HepG2 (cell line): ENCODE data around the gene LGALS4. TPM values are rescaled to one million over a fixed set of nuclear protein-coding genes. Genes with fewer than 3 reads are reported as not detected.

Experiments used
- CEBPB ChIP-seq: IDR thresholded peaks from 2 replicates; pipeline ENCODE4 v1.6.1; 2011; ENCODE audit warnings: low read depth, low read length, improper control_type of control experiment, borderline replicate concordance
- MIXL1 ChIP-seq: IDR thresholded peaks from 2 replicates; pipeline ENCODE4 v1.6.1; 2016
- SNAI1 ChIP-seq: sonication (generic); formaldehyde crosslinking; IDR thresholded peaks from 2 replicates; pipeline ENCODE4 v1.5.0; 2020; ENCODE audit warnings: mild to moderate bottlenecking, missing genetic modification reagents, borderline replicate concordance
- SOX13 ChIP-seq, 3 experiments: fragments of 450-650 bp in 1 of 3; sonication (generic) in 1 of 3; formaldehyde crosslinking in 1 of 3; IDR thresholded peaks in 2 of 3; conservative IDR thresholded peaks in 1 of 3; 2 replicates each; pipeline versions ENCODE4 v1.5.0 to v1.6.1; 2016 to 2020; ENCODE audit warnings: antibody characterized with exemption in 1 of 3, mild to moderate bottlenecking in 1 of 3, missing compliant biosample characterization in 1 of 3, missing genetic modification reagents in 1 of 3, moderate library complexity in 1 of 3
- ZNF674 ChIP-seq: sonication (generic); formaldehyde crosslinking; IDR thresholded peaks from 2 replicates; pipeline ENCODE4 v1.5.0; 2020; ENCODE audit warnings: low read depth, mild to moderate bottlenecking, missing genetic modification reagents
- polyA plus RNA-seq, 8 experiments: library from polyadenylated mRNA; depleted of rRNA in 3 of 8; stranded (reverse) in 7 of 8; unstranded in 1 of 8; fragments of >200 nt; fragmentation: Illumina TruSeq in 4 of 8; extraction: Trizol in 4 of 8; gene quantifications; 2 replicates each; pipeline versions ENCODE4 v1.2.1 to v1.2.3, GENCODE V29; 2011 to 2016; ENCODE audit warnings: low read depth in 4 of 8, missing spikeins in 1 of 8, mixed read lengths in 1 of 8; ENCODE audit not compliant: insufficient read depth in 1 of 8
- total RNA-seq, 5 experiments: library from RNA; depleted of rRNA; stranded (reverse); fragments of >200 nt; fragmentation: Illumina TruSeq; extraction: Trizol; gene quantifications; 2 replicates each; pipeline ENCODE4 v1.2.3, GENCODE V29; 2016; ENCODE audit warnings: low read depth in 1 of 5
- TF ChIP-seq, protein P1 (sequence below): sonication (generic); formaldehyde crosslinking; IDR thresholded peaks from 2 replicates; pipeline ENCODE4 v1.5.1; 2020; ENCODE audit warnings: mild to moderate bottlenecking, missing genetic modification reagents, moderate library complexity
- TF ChIP-seq, protein P2 (sequence below): sonication (generic); formaldehyde crosslinking; IDR thresholded peaks from 2 replicates; pipeline ENCODE4 v1.4.0; 2020; ENCODE audit warnings: missing genetic modification reagents
- TF ChIP-seq, protein P3 (sequence below): sonication (generic); formaldehyde crosslinking; IDR thresholded peaks from 2 replicates; pipeline ENCODE4 v1.8.0; 2022; ENCODE audit warnings: low read depth, missing genetic modification reagents
- TF ChIP-seq, protein P4 (sequence below): sonication (generic); formaldehyde crosslinking; IDR thresholded peaks from 2 replicates; pipeline ENCODE4 v1.4.0; 2020; ENCODE audit warnings: missing genetic modification reagents
- TF ChIP-seq, protein P5 (sequence below): IDR thresholded peaks from 2 replicates; pipeline ENCODE4 v1.4.0; 2020; ENCODE audit warnings: mild to moderate bottlenecking, missing genetic modification reagents
- TF ChIP-seq, protein P6 (sequence below): IDR thresholded peaks from 2 replicates; pipeline ENCODE4 v1.6.1; 2018; ENCODE audit warnings: missing genetic modification reagents

Gene LGALS4
- total and polyA plus RNA-seq, 2 of the 13 experiments (the other 11 are each of a cell fraction or from before 2014, with no cell fraction given), result 0.24 to 0.71 TPM

DNA sequence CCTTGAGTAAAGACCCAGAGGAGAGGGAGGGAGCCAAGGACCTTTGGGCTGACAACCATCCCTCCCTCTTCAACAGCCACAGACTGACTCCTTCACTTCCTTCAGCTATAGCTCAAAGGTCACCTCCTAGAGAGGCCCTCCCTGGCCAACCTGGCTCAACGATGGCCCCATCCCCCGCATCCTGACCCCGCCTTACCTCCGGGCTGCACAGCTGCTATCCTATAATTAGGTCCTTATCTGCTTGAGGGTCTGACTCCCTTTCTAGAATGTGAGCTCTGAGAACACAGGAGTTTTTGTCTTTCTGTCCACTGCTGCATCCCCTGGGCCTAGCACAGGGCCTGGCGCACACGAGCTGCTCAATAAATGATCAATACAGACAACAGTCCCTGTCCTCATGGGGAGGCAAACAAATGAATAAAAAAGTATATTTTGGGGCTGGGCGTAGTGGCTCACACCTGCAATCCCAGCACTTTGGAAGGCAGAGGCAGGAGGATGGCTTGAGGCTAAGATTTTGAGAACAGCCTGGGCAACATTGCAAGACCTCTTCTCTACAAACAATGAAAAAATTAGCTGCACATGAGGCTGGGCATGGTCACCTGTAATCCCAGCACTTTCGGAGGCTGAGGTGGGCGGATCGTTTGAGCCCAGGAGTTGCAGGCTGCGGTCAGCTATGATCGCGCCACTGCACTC, 6.6 kb upstream of the LGALS4 start (continued):
- TF ChIP-seq, protein P1, sequence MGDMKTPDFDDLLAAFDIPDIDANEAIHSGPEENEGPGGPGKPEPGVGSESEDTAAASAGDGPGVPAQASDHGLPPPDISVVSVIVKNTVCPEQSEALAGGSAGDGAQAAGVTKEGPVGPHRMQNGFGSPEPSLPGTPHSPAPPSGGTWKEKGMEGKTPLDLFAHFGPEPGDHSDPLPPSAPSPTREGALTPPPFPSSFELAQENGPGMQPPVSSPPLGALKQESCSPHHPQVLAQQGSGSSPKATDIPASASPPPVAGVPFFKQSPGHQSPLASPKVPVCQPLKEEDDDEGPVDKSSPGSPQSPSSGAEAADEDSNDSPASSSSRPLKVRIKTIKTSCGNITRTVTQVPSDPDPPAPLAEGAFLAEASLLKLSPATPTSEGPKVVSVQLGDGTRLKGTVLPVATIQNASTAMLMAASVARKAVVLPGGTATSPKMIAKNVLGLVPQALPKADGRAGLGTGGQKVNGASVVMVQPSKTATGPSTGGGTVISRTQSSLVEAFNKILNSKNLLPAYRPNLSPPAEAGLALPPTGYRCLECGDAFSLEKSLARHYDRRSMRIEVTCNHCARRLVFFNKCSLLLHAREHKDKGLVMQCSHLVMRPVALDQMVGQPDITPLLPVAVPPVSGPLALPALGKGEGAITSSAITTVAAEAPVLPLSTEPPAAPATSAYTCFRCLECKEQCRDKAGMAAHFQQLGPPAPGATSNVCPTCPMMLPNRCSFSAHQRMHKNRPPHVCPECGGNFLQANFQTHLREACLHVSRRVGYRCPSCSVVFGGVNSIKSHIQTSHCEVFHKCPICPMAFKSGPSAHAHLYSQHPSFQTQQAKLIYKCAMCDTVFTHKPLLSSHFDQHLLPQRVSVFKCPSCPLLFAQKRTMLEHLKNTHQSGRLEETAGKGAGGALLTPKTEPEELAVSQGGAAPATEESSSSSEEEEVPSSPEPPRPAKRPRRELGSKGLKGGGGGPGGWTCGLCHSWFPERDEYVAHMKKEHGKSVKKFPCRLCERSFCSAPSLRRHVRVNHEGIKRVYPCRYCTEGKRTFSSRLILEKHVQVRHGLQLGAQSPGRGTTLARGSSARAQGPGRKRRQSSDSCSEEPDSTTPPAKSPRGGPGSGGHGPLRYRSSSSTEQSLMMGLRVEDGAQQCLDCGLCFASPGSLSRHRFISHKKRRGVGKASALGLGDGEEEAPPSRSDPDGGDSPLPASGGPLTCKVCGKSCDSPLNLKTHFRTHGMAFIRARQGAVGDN, result peak; percentile 67
- TF ChIP-seq, protein P2, sequence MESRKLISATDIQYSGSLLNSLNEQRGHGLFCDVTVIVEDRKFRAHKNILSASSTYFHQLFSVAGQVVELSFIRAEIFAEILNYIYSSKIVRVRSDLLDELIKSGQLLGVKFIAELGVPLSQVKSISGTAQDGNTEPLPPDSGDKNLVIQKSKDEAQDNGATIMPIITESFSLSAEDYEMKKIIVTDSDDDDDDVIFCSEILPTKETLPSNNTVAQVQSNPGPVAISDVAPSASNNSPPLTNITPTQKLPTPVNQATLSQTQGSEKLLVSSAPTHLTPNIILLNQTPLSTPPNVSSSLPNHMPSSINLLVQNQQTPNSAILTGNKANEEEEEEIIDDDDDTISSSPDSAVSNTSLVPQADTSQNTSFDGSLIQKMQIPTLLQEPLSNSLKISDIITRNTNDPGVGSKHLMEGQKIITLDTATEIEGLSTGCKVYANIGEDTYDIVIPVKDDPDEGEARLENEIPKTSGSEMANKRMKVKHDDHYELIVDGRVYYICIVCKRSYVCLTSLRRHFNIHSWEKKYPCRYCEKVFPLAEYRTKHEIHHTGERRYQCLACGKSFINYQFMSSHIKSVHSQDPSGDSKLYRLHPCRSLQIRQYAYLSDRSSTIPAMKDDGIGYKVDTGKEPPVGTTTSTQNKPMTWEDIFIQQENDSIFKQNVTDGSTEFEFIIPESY (CRISPR knock-in tag), result 0 out of 2 replicates have a peak, but pooled peaks have one; percentile 46
- TF ChIP-seq ZNF674 (CRISPR knock-in tag), result no peak
- peak; percentile 20; the same call in 1 of the 2 replicates for TF ChIP-seq MIXL1 (CRISPR knock-in tag)
- TF ChIP-seq CEBPB, result no peak
- TF ChIP-seq, protein P3, sequence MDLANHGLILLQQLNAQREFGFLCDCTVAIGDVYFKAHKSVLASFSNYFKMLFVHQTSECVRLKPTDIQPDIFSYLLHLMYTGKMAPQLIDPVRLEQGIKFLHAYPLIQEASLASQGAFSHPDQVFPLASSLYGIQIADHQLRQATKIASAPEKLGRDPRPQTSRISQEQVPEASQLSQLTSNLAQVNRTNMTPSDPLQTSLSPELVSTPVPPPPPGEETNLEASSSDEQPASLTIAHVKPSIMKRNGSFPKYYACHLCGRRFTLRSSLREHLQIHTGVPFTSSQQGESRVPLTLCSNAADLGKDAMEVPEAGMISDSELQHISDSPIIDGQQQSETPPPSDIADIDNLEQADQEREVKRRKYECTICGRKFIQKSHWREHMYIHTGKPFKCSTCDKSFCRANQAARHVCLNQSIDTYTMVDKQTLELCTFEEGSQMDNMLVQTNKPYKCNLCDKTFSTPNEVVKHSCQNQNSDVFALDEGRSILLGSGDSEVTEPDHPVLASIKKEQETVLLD (CRISPR knock-in tag), result no peak
- TF ChIP-seq, protein P4, sequence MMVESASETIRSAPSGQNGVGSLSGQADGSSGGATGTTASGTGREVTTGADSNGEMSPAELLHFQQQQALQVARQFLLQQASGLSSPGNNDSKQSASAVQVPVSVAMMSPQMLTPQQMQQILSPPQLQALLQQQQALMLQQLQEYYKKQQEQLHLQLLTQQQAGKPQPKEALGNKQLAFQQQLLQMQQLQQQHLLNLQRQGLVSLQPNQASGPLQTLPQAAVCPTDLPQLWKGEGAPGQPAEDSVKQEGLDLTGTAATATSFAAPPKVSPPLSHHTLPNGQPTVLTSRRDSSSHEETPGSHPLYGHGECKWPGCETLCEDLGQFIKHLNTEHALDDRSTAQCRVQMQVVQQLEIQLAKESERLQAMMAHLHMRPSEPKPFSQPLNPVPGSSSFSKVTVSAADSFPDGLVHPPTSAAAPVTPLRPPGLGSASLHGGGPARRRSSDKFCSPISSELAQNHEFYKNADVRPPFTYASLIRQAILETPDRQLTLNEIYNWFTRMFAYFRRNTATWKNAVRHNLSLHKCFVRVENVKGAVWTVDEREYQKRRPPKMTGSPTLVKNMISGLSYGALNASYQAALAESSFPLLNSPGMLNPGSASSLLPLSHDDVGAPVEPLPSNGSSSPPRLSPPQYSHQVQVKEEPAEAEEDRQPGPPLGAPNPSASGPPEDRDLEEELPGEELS, result 0 out of 2 replicates have a peak, but pooled peaks have one; percentile 43
- TF ChIP-seq SNAI1, result no peak
- TF ChIP-seq, protein P5, sequence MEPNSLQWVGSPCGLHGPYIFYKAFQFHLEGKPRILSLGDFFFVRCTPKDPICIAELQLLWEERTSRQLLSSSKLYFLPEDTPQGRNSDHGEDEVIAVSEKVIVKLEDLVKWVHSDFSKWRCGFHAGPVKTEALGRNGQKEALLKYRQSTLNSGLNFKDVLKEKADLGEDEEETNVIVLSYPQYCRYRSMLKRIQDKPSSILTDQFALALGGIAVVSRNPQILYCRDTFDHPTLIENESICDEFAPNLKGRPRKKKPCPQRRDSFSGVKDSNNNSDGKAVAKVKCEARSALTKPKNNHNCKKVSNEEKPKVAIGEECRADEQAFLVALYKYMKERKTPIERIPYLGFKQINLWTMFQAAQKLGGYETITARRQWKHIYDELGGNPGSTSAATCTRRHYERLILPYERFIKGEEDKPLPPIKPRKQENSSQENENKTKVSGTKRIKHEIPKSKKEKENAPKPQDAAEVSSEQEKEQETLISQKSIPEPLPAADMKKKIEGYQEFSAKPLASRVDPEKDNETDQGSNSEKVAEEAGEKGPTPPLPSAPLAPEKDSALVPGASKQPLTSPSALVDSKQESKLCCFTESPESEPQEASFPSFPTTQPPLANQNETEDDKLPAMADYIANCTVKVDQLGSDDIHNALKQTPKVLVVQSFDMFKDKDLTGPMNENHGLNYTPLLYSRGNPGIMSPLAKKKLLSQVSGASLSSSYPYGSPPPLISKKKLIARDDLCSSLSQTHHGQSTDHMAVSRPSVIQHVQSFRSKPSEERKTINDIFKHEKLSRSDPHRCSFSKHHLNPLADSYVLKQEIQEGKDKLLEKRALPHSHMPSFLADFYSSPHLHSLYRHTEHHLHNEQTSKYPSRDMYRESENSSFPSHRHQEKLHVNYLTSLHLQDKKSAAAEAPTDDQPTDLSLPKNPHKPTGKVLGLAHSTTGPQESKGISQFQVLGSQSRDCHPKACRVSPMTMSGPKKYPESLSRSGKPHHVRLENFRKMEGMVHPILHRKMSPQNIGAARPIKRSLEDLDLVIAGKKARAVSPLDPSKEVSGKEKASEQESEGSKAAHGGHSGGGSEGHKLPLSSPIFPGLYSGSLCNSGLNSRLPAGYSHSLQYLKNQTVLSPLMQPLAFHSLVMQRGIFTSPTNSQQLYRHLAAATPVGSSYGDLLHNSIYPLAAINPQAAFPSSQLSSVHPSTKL (CRISPR knock-in tag), result peak; percentile 57
- TF ChIP-seq SOX13 (IDR thresholded peaks at IDR 0.05), result 0 out of 2 replicates have a peak, but pooled peaks have one; percentile 13
- TF ChIP-seq SOX13 (CRISPR knock-in tag; conservative IDR thresholded peaks at IDR 0.05 in 1 of 2, IDR thresholded peaks at IDR 0.05 in 1 of 2), result peak in 1 of 2 experiments; percentile 56; a peak in 2 of 4 replicates
- TF ChIP-seq, protein P6, sequence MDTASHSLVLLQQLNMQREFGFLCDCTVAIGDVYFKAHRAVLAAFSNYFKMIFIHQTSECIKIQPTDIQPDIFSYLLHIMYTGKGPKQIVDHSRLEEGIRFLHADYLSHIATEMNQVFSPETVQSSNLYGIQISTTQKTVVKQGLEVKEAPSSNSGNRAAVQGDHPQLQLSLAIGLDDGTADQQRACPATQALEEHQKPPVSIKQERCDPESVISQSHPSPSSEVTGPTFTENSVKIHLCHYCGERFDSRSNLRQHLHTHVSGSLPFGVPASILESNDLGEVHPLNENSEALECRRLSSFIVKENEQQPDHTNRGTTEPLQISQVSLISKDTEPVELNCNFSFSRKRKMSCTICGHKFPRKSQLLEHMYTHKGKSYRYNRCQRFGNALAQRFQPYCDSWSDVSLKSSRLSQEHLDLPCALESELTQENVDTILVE (CRISPR knock-in tag), result no peak
